D721Med (cell line): Measurements from ENCODE around the gene SNRNP25.

Experiments used
- DNase-seq: peaks from one replicate; pipeline ENCODE4 v3.0.0; 2011; ENCODE audit warnings: low spot score; ENCODE audit not compliant: insufficient read length
- FAIRE-seq: peaks from 2 replicates; lab custom pipeline; 2011; peaks lifted over from hg19 to GRCh38; lab: Jason Lieb, UNC
- CTCF ChIP-seq: IDR thresholded peaks from 2 replicates; pipeline ENCODE4 v1.5.1; 2012; ENCODE audit warnings: mild to moderate bottlenecking, control low read depth; ENCODE audit not compliant: insufficient read depth; ENCODE audit errors: missing control alignments

SNRNP25 gene

GRCh38 chr16:66309-67182 lies 12.9 kb downstream of the SNRNP25 start:
- TF ChIP-seq CTCF = no peak
- FAIRE-seq (no peak), DNase-seq (no peak)

GRCh38 chr16:67183-67791 lies 13.7 kb downstream of the SNRNP25 start:
- DNase-seq = no peak
- no peak for FAIRE-seq
- TF ChIP-seq CTCF = no peak

GRCh38 chr16:67884-68789 lies 14.5 kb downstream of the SNRNP25 start:
- no peak for TF ChIP-seq CTCF
- FAIRE-seq (no peak), DNase-seq (no peak)

- DNase-seq (no peak), FAIRE-seq (no peak)
- TF ChIP-seq CTCF = no peak
Observed at GRCh38 chr16:69181-69580, 15.6 kb downstream of the SNRNP25 start.

- FAIRE-seq (no peak), DNase-seq (no peak)
- no peak for TF ChIP-seq CTCF
Observed at GRCh38 chr16:71210-71539, 17.5 kb downstream of the SNRNP25 start.

GRCh38 chr16:71540-72401 lies 18.1 kb downstream of the SNRNP25 start:
- no peak for DNase-seq
- TF ChIP-seq CTCF = no peak
- no peak for FAIRE-seq
